Posterior vena cava (tissue), 2 donors: ENCODE measurements around the gene LRRK1. TPM values are rescaled to one million over a fixed set of nuclear protein-coding genes. Genes with fewer than 3 reads are reported as not detected.
A peak's percentile ranks its signal among the peaks of the same experiment; 100 is the strongest.

Experiments used
- DNase-seq: peaks from one replicate; pipeline ENCODE4 v3.0.0-alpha.2; 2020; ENCODE audit warnings: low spot score
- intact Hi-C, 2 donors: fragments of 100-400 bp; cut with DNase I; formaldehyde crosslinking; loops; one replicate each; pipeline versions ENCODE4 v1.14.1 to v1.14.2; 2022 to 2023
- total RNA-seq, 2 donors: library from RNA; stranded (reverse); fragmentation: NEBNext Ultra II Directional; extraction: Animal tissue kit (Norgen Biotek cat#: 25700); gene quantifications; one replicate each; pipeline ENCODE4 v1.2.1, GENCODE V29; 2021
- donor health status: DM: yes; HTN: yes; CAD: no.
- donor health status: DM: yes; HTN: yes; CAD: no.

Gene LRRK1
- total RNA-seq, 2 donors from 2014 or later: 22.3 to 24.9 TPM

DNA sequence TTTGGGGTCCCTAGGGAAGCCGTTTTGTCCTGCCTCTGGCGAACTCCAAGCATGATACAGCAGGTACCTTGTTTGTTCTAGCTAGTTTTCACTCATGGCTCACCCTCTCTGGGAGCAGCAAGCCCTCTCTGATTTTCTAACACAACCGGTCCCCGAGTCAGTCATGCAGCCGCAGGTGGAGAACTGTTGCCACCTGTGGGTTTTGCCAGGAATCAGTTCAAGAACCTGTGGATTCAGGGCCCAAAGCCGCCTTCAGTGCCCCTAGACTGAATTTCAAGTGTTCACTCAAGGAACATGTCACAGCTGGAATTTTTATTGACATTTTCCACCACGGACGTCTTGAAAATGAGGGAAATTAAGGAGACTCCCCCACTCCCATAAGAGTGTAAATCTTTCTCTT is 13.3 kb upstream of the LRRK1 start:
- DNase-seq: no peak
- intact Hi-C loops: no loop called here

- no peak for DNase-seq
- intact Hi-C loops: no loop called here
Measured at GRCh38 chr15:100908466-100908865, 10.7 kb upstream of the LRRK1 start.

DNA sequence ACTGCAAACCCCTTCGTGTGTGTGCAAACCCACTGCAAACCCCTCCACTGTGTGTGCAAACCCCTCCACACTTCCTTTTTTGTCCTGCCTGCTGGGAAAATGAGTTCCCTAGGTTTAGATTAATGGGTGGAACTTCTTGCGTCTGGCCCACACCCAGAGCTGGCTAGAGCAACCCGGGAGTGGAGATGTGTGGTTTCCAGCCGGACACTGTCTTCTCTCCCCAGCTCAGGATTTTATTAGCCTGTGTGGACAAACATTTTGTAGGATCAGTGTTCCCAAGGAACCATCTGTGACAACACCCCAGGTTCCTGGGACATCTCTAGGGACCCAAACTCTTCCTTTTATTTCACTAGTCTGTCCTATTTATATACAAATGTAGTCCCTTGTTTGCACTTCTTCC is 9.6 kb upstream of the LRRK1 start:
- intact Hi-C loops: no loop called here
- DNase-seq: no peak

DNA sequence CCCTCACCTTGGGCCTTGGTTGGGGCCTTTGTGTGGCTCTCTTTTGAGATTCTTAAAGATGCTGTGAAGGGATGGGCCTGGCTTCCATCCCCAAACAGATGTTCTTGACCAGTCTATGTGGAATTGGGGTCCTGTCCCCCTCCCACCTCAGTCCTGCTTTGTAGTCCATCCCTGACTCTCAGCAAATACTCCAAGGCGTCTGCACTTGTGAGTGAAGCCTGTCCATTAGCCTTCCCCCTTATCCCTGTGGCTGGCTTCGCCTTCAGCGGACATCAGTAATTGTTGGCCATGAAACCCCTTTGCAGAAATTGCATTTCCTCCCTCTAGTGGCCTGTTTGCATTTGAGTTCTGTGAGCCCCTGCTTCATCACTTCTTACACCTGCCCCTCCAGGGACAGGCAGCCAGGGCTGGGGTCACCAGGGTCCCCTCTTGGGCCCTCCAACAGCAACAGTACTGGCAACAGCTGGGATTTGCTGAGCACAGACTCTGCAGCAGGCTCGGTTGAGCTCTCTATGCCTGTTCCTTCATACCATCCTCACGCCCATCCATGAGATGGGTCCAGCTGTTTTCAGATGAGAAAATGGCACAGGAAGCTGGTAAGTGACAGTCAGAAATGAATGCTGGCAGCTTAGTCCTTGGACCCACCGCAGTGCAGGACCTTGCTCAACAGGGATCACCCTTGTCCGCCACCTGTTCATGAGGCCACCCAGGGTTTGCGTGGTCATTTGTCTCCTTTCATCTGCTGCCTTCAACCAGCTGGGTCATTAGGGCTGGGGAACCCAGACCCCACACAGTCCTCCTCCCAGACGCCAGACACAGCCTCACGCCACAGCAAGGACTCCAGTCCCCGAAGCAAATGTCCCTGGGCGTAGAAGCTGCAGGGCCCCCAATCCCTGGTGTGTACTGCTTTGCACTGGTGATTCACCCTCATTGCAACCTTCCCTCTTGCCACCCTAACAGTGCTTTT is 8.9 kb upstream of the LRRK1 start:
- intact Hi-C loops: no loop called here
- peak; percentile 74 for DNase-seq

DNA sequence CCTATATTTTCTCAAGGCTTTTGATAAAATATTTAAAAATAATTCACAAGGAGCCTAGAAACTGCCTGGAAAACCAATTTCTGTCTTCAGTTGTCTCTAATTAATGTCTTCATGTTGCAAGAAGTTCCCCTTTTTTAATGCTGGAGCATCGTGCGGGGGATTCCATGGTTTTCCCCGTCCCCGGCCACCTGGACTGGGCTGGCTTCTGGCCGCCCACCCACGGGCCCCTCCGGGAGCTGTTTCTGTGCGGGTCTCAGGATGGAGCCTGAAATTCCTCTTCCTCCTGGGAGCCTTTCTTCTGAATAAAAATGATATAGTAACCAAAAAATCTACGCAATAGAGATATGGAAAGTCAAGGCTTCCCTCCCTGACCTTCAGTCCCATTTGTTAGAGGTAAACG is 8.1 kb upstream of the LRRK1 start:
- intact Hi-C loops: no loop called here
- no peak for DNase-seq

DNA sequence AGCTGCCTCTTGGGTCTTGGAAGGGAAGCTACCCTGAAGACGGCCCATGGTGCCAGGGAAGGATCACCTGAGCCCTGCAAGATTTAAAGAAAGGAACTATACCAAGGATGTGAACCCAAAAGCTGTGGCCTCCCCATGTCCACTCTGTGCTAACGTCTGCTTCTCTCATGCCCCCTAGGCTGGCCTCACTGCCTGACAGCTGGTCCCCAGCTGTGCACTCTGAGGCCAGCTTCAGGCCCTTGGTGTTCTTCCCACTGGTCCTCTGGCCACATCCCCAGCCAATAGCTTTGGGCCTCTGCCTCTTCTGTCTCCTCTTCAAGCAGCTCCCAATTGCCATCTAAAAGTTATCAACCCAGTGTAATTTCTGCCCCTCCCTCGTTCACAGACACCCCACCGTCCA is 5.2 kb upstream of the LRRK1 start:
- no peak for DNase-seq
- intact Hi-C loops: no loop called here

- DNase-seq: no peak
- intact Hi-C loops: loop anchor here in 1 of 2 donors (5.0 kb wide), 1 partner anchor 92 kb away; no protein-coding TSS in a partner anchor
Measured at GRCh38 chr15:100914876-100915275, 4.3 kb upstream of the LRRK1 start.

- intact Hi-C loops: loop anchor here in 1 of 2 donors (5.0 kb wide), 1 partner anchor 89 kb away; no protein-coding TSS in a partner anchor
- DNase-seq: peak; percentile 94
Measured at GRCh38 chr15:100918034-100918689, 995 bp upstream of the LRRK1 start.

- peak; percentile 82 for DNase-seq
- intact Hi-C loops: loop anchor here (5.0 kb wide), 1 partner anchor 88 kb away; no protein-coding TSS in a partner anchor
Measured at GRCh38 chr15:100919481-100920405, 586 bp downstream of the LRRK1 start.

DNA sequence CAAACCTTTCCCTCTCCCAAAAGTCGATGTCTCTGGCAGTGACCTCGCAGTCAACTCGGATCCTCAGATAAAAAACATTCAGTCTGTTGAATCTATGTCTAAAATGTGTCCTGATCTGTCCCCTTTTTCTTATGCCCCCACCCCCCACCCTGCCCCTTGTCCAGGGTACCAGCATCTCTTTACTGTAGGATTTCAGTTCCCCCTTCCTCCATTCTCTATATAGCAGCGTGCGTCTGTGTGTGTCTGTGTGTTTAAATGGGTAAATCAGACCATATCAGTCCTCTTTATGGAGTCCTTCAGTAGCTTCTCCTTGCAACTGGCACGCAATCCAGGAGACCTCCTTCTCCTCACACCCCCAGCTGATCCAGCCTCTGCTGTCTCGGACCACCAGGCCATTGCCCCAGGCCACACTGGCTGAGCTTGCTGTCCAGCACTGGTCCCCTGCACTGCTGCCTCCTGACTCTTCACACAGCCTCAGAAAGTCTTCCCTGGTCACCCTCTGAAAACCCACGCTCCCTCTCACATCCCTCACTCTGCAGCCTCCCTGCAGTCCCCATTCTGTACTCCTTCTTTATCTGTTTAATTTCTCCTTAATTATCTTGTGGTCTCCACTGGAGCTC is 1.5 kb downstream of the LRRK1 start:
- intact Hi-C loops: loop anchor here in 1 of 2 donors (5.0 kb wide), 1 partner anchor 87 kb away; no protein-coding TSS in a partner anchor
- DNase-seq: no peak

DNA sequence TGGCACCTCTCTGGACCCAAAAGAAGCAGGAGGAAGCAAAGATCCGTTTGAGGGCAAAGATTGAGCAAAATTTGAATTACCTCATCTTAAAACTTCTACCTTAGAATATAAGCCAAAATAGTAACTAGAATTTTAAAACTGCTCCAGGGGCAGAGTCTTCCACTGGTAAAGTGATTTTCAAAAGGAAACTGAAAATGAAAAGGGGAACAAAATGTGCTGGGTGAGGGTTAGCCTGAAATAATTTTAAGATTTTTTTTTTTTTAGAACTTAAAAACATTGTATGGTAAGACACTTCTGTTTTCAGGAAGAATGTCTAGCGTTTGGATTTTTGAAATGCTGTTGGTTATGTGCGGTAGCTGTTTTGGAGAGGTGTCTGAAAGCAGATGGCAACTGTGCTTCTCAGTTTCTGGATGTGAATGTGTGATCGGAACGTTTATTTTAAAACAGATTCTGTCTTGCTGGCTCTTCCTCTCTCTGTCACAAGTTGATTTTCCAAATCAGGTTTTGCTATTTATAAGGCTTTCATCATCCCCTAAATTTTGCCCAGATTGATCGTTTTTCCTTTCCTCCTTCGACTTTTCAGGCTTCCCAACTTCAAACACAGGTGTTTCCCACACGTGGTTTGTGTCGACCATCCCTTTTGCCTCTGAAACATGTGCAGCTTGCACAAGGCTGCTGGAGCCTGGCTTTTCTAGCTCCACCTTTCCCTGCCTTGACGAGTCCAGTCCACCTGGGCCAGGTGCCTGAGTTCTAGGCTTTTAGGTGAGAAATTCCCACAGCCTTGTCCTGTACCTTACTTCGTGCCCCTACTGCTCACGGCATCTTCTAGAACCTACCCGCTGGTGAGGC is 3.3 kb downstream of the LRRK1 start:
- intact Hi-C loops: loop anchor here in 1 of 2 donors (5.0 kb wide), 1 partner anchor 85 kb away; no protein-coding TSS in a partner anchor
- no peak for DNase-seq

GRCh38 chr15:100923076-100923475 is 3.9 kb downstream of the LRRK1 start:
- intact Hi-C loops: loop anchor here in 1 of 2 donors (5.0 kb wide), 1 partner anchor 84 kb away; no protein-coding TSS in a partner anchor
- no peak for DNase-seq

- no peak for DNase-seq
- intact Hi-C loops: loop anchor here in 1 of 2 donors (5.0 kb wide), 1 partner anchor 83 kb away; no protein-coding TSS in a partner anchor
Measured at GRCh38 chr15:100923902-100924301, 4.7 kb downstream of the LRRK1 start.

GRCh38 chr15:100924436-100924835 is 5.3 kb downstream of the LRRK1 start:
- intact Hi-C loops: loop anchor here in 1 of 2 donors (5.0 kb wide), 1 partner anchor 83 kb away; no protein-coding TSS in a partner anchor
- no peak for DNase-seq

DNA sequence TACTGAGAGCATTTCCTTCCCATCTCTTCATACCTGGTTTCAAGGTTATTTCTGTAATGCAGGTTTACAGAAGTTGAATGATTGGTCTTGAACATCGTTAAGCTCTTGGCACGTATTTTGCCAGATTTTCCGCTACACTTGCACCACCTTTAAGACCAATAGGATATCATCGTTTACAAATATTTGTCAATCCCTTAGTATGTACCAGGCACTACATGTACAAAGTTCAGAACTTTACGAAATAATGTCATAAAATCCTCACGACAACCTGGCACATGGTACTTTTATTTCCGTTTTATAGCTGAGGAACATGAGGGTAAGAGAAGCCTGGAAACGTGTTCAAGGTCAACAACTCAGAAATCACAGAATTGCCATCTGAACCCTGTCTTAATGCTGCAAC is 6.3 kb downstream of the LRRK1 start:
- intact Hi-C loops: no loop called here
- DNase-seq: no peak

DNA sequence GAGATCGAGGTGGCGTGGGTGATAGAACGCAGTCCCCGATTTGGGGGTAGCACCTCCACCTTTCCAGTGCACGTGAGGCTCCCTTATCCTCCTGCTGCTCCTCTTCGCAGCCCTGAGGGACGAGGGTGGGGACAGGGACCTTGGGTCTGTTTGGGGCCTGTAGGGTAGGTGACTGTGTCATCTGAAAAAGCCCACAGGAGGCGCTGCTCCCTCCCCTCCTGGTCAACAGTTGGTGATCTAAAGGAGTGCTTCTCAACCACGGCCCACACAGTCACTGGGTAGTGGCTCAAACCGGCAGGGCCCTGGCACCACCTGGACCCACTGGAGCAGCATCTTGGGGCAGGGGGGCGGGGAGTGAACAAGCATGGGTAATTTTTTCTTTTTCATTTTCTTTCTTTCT is 7.1 kb downstream of the LRRK1 start:
- no peak for DNase-seq
- intact Hi-C loops: no loop called here

GRCh38 chr15:100926971-100927756 is 8.0 kb downstream of the LRRK1 start:
- intact Hi-C loops: no loop called here
- DNase-seq: no peak
